Neutrophil (primary cell): ENCODE results near the gene TAL2.

Experiments
- H3K27ac ChIP-seq: fragments of 200-600 bp; sonication (generic); 2 replicates; pipeline ENCODE4 v1.5.1; 2016; ENCODE audit warnings: mild to moderate bottlenecking, moderate library complexity
- H3K27me3 ChIP-seq: fragments of 200-600 bp; sonication (generic); 2 replicates; pipeline ENCODE4 v1.6.0; 2016; ENCODE audit warnings: mild to moderate bottlenecking
- H3K36me3 ChIP-seq: fragments of 200-600 bp; sonication (generic); 2 replicates; pipeline ENCODE4 v1.5.1; 2017
- H3K4me1 ChIP-seq, 2 experiments: fragments of 200-600 bp in 1 of 2; sonication (generic) in 1 of 2; 1 replicate in 1 of 2; 2 replicates in 1 of 2; pipeline versions ENCODE4 v1.5.1 to v1.6.1; 2013 to 2016; ENCODE audit warnings: low read depth in 1 of 2, low read length in 1 of 2, mild to moderate bottlenecking in 1 of 2, moderate library complexity in 1 of 2; ENCODE audit not compliant: control insufficient read depth in 1 of 2, insufficient read depth in 1 of 2
- H3K4me3 ChIP-seq, 2 experiments: fragments of 200-600 bp in 1 of 2; sonication (generic) in 1 of 2; 1 replicate in 1 of 2; 2 replicates in 1 of 2; pipeline ENCODE4 v1.5.1; 2013 to 2016; ENCODE audit warnings: low read depth in 1 of 2, low read length in 1 of 2, mild to moderate bottlenecking in 1 of 2, moderate library complexity in 1 of 2
- H3K9me3 ChIP-seq: fragments of 200-600 bp; sonication (generic); 2 replicates; pipeline ENCODE4 v1.5.1; 2016
- CTCF ChIP-seq: fragments of 200-600 bp; sonication (generic); IDR thresholded peaks from 2 replicates; pipeline ENCODE4 v1.5.1; 2016; ENCODE audit warnings: antibody characterized with exemption

TAL2 gene

GRCh38 chr9:105647595-105648349, 14.5 kb upstream of the TAL2 start:
- no peaks in the 10 kb centered on the region for H3K9me3 ChIP-seq
- no peak for TF ChIP-seq CTCF
- H3K4me3 ChIP-seq: no peak overlapping the region
- no peaks in the 10 kb centered on the region for H3K36me3 ChIP-seq
- H3K27me3 ChIP-seq: no peaks in the 10 kb centered on the region
- H3K27ac ChIP-seq: no peak overlapping the region
- no peaks in the 10 kb centered on the region for H3K4me1 ChIP-seq

GRCh38 chr9:105651806-105652205, 10.5 kb upstream of the TAL2 start:
- TF ChIP-seq CTCF: no peak
- H3K4me3 ChIP-seq: no peak overlapping the region
- H3K27me3 ChIP-seq: peaks cover 32% of the 10 kb centered on the region
- no peaks in the 10 kb centered on the region for H3K36me3 ChIP-seq
- H3K9me3 ChIP-seq: no peaks in the 10 kb centered on the region
- no peak overlapping the region for H3K27ac ChIP-seq
- peaks cover 5 to 10% of the 10 kb centered on the region in 2 experiments for H3K4me1 ChIP-seq

- Histone ChIP-seq H3K4me3 (peak overlapping the region in 1 of 2 experiments; percentile 50), H3K36me3 (no peaks in the 10 kb centered on the region), H3K4me1 (peaks cover 5 to 13% of the 10 kb centered on the region in 2 experiments), H3K27ac (no peak overlapping the region), H3K9me3 (no peaks in the 10 kb centered on the region), H3K27me3 (peaks cover 53% of the 10 kb centered on the region)
- no peak for TF ChIP-seq CTCF
These were observed 5.9 kb upstream of the TAL2 start for GRCh38 chr9:105656131-105656921.

- Histone ChIP-seq H3K4me1 (peaks cover 5 to 13% of the 10 kb centered on the region in 2 experiments), H3K27me3 (peaks cover 53% of the 10 kb centered on the region), H3K9me3 (no peaks in the 10 kb centered on the region), H3K4me3 (no peak overlapping the region), H3K36me3 (no peaks in the 10 kb centered on the region), H3K27ac (no peak overlapping the region)
- no peak for TF ChIP-seq CTCF
These were observed 3.9 kb upstream of the TAL2 start for GRCh38 chr9:105658351-105658750.

- Histone ChIP-seq H3K27me3 (peaks cover 29% of the 10 kb centered on the region), H3K36me3 (no peaks in the 10 kb centered on the region), H3K9me3 (no peaks in the 10 kb centered on the region), H3K4me1 (peaks cover 5 to 10% of the 10 kb centered on the region in 2 experiments), H3K4me3 (no peak overlapping the region), H3K27ac (no peak overlapping the region)
- TF ChIP-seq CTCF: no peak
These were observed 1.2 kb upstream of the TAL2 start for GRCh38 chr9:105661011-105661410.
